Inferior parietal cortex (tissue), 1 donor: ENCODE measurements around the gene EIPR1.

ENCODE experiments used
- DNase-seq: peaks from one replicate; pipeline ENCODE4 v3.0.0-alpha.2; 2016; ENCODE audit errors: extremely low spot score

Gene EIPR1

GRCh38 chr2:3269425-3270094, 108.1 kb downstream of the EIPR1 start:
- DNase-seq: no peak

GRCh38 chr2:3268705-3269029, 109.0 kb downstream of the EIPR1 start:
- no peak for DNase-seq

GRCh38 chr2:3267869-3268704, 109.5 kb downstream of the EIPR1 start:
- no peak for DNase-seq

- no peak for DNase-seq
Measured at GRCh38 chr2:3266925-3267867, 110.4 kb downstream of the EIPR1 start.

GRCh38 chr2:3265981-3266924, 111.4 kb downstream of the EIPR1 start:
- no peak for DNase-seq

- DNase-seq: no peak
Measured at GRCh38 chr2:3265471-3265870, 112.1 kb downstream of the EIPR1 start.

- no peak for DNase-seq
Measured at GRCh38 chr2:3264010-3264744, 113.4 kb downstream of the EIPR1 start.

GRCh38 chr2:3263487-3263886, 114.1 kb downstream of the EIPR1 start:
- DNase-seq: no peak

- no peak for DNase-seq
Measured at GRCh38 chr2:3262437-3263388, 114.9 kb downstream of the EIPR1 start.

GRCh38 chr2:3261511-3261910, 116.1 kb downstream of the EIPR1 start:
- DNase-seq: no peak

- DNase-seq: no peak
Measured at GRCh38 chr2:3260959-3261358, 116.7 kb downstream of the EIPR1 start.

GRCh38 chr2:3257826-3258225, 119.8 kb downstream of the EIPR1 start:
- peak; percentile 25 for DNase-seq

GRCh38 chr2:3257166-3257565, 120.5 kb downstream of the EIPR1 start:
- DNase-seq: peak; percentile 47

GRCh38 chr2:3256605-3257004, 121.0 kb downstream of the EIPR1 start:
- no peak for DNase-seq

GRCh38 chr2:3256157-3256556, 121.5 kb downstream of the EIPR1 start:
- no peak for DNase-seq

GRCh38 chr2:3254442-3254941, 123.1 kb downstream of the EIPR1 start:
- no peak for DNase-seq

- DNase-seq: no peak
Measured at GRCh38 chr2:3253913-3254441, 123.6 kb downstream of the EIPR1 start.

GRCh38 chr2:3251946-3252345, 125.7 kb downstream of the EIPR1 start:
- no peak for DNase-seq

- no peak for DNase-seq
Measured at GRCh38 chr2:3249476-3249962, 128.1 kb downstream of the EIPR1 start.
